Astrocyte (in vitro differentiated cells and primary cell): ENCODE results near the gene CD81. TPM values are rescaled to one million over a fixed set of nuclear protein-coding genes. Genes with fewer than 3 reads are reported as not detected.
A peak's percentile ranks its signal among the peaks of the same experiment; 100 is the strongest.

Experiments
- DNase-seq: peaks from one replicate; pipeline ENCODE4 v3.0.0-alpha.2; 2010; ENCODE audit warnings: low read depth
- FAIRE-seq: peaks from 2 replicates; lab custom pipeline; 2011; peaks lifted over from hg19 to GRCh38; lab: Jason Lieb, UNC
- H2AFZ ChIP-seq: 2 replicates; pipeline ENCODE4 v1.6.0; 2012; ENCODE audit warnings: low read depth, low read length, inconsistent platforms
- H3K27ac ChIP-seq: 2 replicates; pipeline ENCODE4 v1.5.1; 2011; ENCODE audit warnings: low read depth, low read length, inconsistent platforms
- H3K27me3 ChIP-seq: 2 replicates; pipeline ENCODE4 v1.6.0; 2011; ENCODE audit warnings: low read length, inconsistent platforms; ENCODE audit not compliant: insufficient read depth
- H3K36me3 ChIP-seq: 2 replicates; pipeline ENCODE4 v1.5.1; 2011; ENCODE audit warnings: low read length, inconsistent platforms; ENCODE audit not compliant: insufficient read depth
- H3K4me1 ChIP-seq: 2 replicates; pipeline ENCODE4 v1.5.1; 2011; ENCODE audit warnings: low read length, inconsistent platforms; ENCODE audit not compliant: insufficient read depth
- H3K4me2 ChIP-seq: 2 replicates; pipeline ENCODE4 v1.6.0; 2012; ENCODE audit warnings: low read length, inconsistent platforms
- H3K4me3 ChIP-seq: 2 replicates; pipeline ENCODE4 v1.5.1; 2011; ENCODE audit warnings: low read depth, mild to moderate bottlenecking, low read length, inconsistent platforms; ENCODE audit not compliant: insufficient read depth
- H3K79me2 ChIP-seq: 2 replicates; pipeline ENCODE4 v1.6.0; 2012; ENCODE audit warnings: mild to moderate bottlenecking, low read length, inconsistent platforms; ENCODE audit not compliant: insufficient read depth
- H3K9ac ChIP-seq: 2 replicates; pipeline ENCODE4 v1.6.0; 2012; ENCODE audit warnings: mild to moderate bottlenecking, low read length, inconsistent platforms
- H3K9me3 ChIP-seq: 2 replicates; pipeline ENCODE4 v1.5.1; 2012; ENCODE audit warnings: low read depth, mild to moderate bottlenecking, low read length, inconsistent platforms; ENCODE audit not compliant: insufficient read depth
- H4K20me1 ChIP-seq: 2 replicates; pipeline ENCODE4 v1.6.0; 2012; ENCODE audit warnings: low read length, inconsistent platforms; ENCODE audit not compliant: insufficient read depth
- H3K27ac Mint-ChIP-seq: one replicate; pipeline ENCODE4 v1.8.0; 2021; ENCODE audit warnings: mild to moderate bottlenecking, mixed read lengths; ENCODE audit not compliant: unreplicated experiment
- H3K27me3 Mint-ChIP-seq: one replicate; pipeline ENCODE4 v1.8.0; 2021; ENCODE audit warnings: low read depth, mixed read lengths; ENCODE audit not compliant: unreplicated experiment
- H3K36me3 Mint-ChIP-seq: one replicate; pipeline ENCODE4 v1.8.0; 2021; ENCODE audit warnings: low read depth, mixed read lengths; ENCODE audit not compliant: unreplicated experiment
- H3K4me1 Mint-ChIP-seq: one replicate; pipeline ENCODE4 v1.8.0; 2021; ENCODE audit warnings: low read depth, mixed read lengths; ENCODE audit not compliant: unreplicated experiment
- H3K4me3 Mint-ChIP-seq: one replicate; pipeline ENCODE4 v1.8.0; 2021; ENCODE audit warnings: mild to moderate bottlenecking, moderate library complexity, mixed read lengths; ENCODE audit not compliant: unreplicated experiment
- H3K9me3 Mint-ChIP-seq: one replicate; pipeline ENCODE4 v1.8.0; 2021; ENCODE audit warnings: mild to moderate bottlenecking, mixed read lengths; ENCODE audit not compliant: unreplicated experiment
- CTCF ChIP-seq: IDR thresholded peaks from 2 replicates; pipeline ENCODE4 v1.5.1; 2011; ENCODE audit warnings: low read depth, mild to moderate bottlenecking, inconsistent platforms, low read length, moderate library complexity; ENCODE audit not compliant: insufficient read depth
- EZH2 ChIP-seq: IDR thresholded peaks from 2 replicates; pipeline ENCODE4 v1.6.1; 2012; ENCODE audit warnings: mild to moderate bottlenecking, low read length, inconsistent platforms; ENCODE audit not compliant: insufficient read depth
- total RNA-seq: library from RNA; stranded (reverse); gene quantifications from 2 replicates; pipeline ENCODE4 v1.2.1, GENCODE V29; 2021

The CD81 gene
- total RNA-seq, 1 donor from 2014 or later: 625 TPM

- Mint-ChIP-seq H3K36me3 (peaks cover 2% of the 10 kb centered on the region), H3K4me3 (peak overlapping the region; percentile 80), H3K9me3 (no peaks in the 10 kb centered on the region), H3K4me1 (peaks cover 12% of the 10 kb centered on the region), H3K27ac (no peak overlapping the region), H3K27me3 (no peaks in the 10 kb centered on the region)
- Histone ChIP-seq H3K4me1 (peaks cover 22% of the 10 kb centered on the region), H4K20me1 (peaks cover 42% of the 10 kb centered on the region), H3K4me3 (no peak overlapping the region), H2AFZ (no peak overlapping the region), H3K9ac (no peak overlapping the region), H3K9me3 (no peaks in the 10 kb centered on the region), H3K27me3 (no peaks in the 10 kb centered on the region), H3K79me2 (peaks cover 36% of the 10 kb centered on the region), H3K36me3 (no peaks in the 10 kb centered on the region), H3K27ac (no peak overlapping the region), H3K4me2 (no peak overlapping the region)
- FAIRE-seq (no peak), DNase-seq (no peak)
- TF ChIP-seq EZH2: no peak
- no peak for TF ChIP-seq CTCF
Observed at GRCh38 chr11:2375964-2376551, 1.1 kb upstream of the CD81 start.

- Mint-ChIP-seq H3K9me3 (no peaks in the 10 kb centered on the region), H3K4me3 (peak overlapping the region; percentile 89), H3K27me3 (no peaks in the 10 kb centered on the region), H3K27ac (peak overlapping the region; percentile 47), H3K36me3 (peaks cover 2% of the 10 kb centered on the region), H3K4me1 (peaks cover 19% of the 10 kb centered on the region)
- H3K4me2 ChIP-seq: peak overlapping the region; percentile 95
- peak overlapping the region; percentile 98 for H3K9ac ChIP-seq
- H3K36me3 ChIP-seq: no peaks in the 10 kb centered on the region
- FAIRE-seq (no peak), DNase-seq (peak; percentile 20)
- TF ChIP-seq EZH2 (no peak), CTCF (no peak)
- peak overlapping the region; percentile 79 for H3K27ac ChIP-seq
- H3K27me3 ChIP-seq: no peaks in the 10 kb centered on the region
- no peaks in the 10 kb centered on the region for H3K9me3 ChIP-seq
- peak overlapping the region; percentile 26 for H2AFZ ChIP-seq
- peaks cover 53% of the 10 kb centered on the region for H3K79me2 ChIP-seq
- H4K20me1 ChIP-seq: peaks cover 59% of the 10 kb centered on the region
- H3K4me3 ChIP-seq: peak overlapping the region; percentile 90
- H3K4me1 ChIP-seq: peaks cover 33% of the 10 kb centered on the region
Observed at GRCh38 chr11:2377511-2378443, 667 bp downstream of the CD81 start.
